ENCODE results near the gene GOLGA2.
A peak's percentile ranks its signal among the peaks of the same experiment; 100 is the strongest.

Gene GOLGA2

DNA sequence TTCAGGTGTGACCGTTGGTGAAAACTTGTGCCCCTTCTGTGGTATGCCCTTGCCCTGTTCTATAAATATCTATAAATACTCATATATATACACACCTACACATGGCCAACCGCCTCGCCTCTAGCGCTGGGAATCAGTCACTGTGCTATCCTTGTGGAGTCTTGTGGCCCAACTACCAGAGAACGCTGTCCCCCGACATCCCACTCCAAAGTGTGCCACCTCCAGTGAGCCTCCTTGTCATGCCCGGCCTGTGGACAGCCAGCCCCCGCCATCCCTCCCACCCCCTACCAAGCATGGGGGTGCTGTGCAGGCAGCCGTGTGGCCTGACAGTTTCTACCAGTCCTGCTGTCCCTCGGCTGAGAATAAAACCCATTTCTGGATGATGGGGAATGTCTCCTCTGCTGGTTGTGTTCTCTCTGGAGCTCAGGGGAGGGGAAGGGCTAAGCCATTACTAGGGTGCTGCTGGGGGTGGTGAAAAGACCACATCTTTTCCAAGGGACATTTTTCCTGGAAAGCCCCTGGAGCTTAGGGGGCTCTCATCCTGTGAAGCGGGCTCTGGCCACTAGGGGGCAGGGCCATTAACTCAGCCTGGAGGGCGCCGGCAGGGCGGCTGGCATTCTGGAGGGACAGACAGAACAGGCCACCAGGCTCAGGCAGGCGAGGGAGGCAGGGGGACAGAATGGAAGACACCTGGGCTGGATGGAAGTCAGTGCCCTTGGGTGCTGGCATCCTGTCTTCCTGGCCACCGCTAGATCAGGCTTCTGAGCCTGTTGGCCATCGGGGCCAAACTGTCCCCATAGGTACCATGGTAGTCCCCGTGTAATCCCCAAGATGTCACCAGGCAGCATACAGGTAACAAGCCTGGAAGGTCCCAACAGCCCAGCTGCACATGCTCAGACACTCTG, 20.7 kb downstream of the GOLGA2 start:
- DNase-seq, result peak; percentile 6

DNA sequence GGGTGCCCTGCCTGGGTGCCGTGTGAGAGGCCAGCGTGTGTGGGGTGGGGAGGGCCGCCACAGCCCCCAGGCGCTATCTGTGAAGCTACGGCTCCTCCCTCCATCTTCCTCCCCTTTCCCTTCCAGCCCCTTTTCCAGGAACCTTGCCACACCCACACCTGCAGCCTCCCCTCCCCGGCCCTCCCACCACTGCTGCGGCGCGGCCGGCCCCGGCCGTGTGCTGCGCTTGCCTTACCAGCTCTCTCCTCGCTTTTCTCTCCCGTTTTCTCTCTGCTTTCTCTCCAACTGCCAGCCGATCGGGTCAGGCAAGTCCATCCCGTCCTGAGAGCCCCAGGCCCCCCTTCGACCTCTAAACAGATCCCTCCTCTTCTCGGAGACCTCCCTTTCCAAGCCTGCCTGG, 21.4 kb downstream of the GOLGA2 start:
- DNase-seq, result no peak

DNA sequence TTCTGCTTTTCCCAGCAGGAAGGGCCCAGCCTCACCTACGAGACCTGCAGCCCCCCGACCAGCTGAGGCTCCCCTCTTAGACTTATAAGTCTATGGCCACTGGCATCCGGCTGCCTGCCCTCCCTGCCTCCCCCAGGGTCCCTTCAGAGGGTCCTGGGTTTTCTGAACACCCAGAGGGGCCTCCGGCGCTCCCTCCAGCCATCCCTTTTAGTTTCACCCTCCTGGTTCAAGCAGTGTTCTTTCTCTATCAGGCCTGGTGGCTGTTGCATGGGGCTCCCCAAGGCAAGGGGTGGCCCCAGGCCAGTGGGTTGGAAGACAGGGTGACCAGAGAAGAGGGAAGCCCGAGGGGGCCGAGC, 21.8 kb downstream of the GOLGA2 start:
- DNase-seq, result no peak

DNA sequence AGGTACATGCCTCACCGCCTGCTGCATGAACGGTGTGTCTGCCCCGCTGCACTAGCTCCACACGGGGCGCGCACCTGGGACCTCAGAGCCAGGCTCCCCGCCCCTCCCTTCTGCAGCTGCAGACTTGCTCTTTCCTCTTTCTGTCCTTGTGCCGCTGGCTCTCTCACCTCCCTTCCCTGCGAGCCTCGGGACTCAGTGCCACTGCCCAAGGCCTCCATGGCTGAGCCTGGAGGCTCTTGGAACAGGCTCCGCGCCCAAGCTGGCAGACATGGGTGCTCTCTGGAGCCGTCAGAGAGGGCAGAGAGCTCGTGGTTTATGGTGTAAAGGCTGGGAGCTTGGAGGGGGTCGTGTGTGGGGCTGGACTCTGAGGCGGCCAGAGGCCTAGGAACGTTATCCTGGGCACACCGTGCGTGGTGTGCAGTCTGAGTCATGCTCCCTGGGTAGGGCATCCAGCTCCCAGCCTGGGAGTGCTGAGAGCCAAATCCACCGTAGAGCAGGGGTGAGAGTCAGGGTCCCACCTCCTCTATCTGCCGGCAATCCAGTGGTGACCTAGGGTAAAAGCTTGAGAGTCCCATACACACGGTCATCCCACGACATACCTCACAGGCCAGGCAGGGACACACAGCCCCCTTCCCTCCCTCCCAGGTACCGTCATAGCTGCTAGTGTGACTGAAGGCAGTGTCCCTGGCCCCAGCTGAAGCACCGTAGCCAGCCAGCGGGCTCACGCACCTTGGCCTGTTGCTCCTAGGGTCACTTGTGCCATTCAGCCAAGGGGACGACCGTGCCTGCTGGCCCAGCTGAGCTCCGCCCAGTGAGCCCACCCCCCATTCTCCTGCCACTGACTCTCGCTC, 22.4 kb downstream of the GOLGA2 start:
- DNase-seq, result peak; percentile 2

DNA sequence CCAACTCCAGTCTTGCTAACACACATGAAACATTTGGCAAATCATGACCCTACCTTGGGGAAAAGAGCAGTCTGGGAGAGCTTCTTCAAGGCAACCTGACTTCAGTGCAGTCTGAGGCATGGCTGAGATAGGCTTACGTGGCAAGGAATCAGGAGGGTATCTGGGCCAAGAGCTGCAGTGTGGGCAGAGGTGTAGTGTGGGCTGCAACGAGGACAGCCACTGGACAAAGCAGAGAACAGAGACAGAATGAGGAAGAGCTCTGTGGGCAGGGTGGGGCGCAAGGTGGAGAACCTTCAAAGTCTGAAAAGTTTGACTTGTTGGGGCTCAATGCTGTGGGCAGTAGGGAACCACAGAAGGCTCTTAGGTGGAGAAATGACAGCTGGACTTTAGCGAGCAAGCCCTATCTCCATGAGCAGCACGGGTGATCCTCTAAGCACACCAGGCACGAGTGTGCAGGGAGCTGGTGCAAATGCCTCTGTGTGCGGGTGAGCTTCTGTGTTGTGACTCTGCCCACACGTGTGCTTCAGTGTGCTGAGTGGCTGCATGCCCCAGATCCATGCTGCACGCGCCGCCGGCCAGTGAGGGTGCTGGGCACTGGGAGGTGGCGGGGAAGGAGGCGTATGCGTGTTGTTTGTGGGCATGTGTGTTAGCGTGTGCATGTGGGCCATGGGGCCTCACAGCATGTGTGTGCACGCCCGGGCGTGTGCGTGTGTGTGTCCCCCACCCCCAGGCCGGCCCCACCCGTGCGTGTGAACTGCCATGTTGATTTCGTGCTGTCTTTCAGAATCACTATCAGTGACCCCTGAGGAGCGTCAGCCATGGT, 23.3 kb downstream of the GOLGA2 start:
- no peak for DNase-seq

DNA sequence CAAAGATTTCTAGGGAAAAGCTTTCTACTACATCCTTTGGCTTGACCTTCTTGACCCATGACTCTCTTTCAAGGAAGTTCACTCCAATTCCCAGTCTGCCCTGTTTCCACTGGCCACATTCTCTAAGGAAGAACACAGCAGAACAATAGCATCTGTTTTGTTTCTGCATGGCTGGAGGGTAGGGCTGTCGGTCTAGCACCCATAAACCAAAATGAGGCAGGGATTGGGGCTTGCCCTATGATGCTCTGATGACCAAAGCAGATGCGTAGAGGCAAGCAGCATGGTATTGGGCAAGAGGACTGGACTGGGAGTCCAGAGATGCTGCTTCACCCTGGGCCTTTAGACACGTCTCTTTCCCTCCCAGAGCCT, 24.1 kb downstream of the GOLGA2 start:
- no peak for DNase-seq

DNA sequence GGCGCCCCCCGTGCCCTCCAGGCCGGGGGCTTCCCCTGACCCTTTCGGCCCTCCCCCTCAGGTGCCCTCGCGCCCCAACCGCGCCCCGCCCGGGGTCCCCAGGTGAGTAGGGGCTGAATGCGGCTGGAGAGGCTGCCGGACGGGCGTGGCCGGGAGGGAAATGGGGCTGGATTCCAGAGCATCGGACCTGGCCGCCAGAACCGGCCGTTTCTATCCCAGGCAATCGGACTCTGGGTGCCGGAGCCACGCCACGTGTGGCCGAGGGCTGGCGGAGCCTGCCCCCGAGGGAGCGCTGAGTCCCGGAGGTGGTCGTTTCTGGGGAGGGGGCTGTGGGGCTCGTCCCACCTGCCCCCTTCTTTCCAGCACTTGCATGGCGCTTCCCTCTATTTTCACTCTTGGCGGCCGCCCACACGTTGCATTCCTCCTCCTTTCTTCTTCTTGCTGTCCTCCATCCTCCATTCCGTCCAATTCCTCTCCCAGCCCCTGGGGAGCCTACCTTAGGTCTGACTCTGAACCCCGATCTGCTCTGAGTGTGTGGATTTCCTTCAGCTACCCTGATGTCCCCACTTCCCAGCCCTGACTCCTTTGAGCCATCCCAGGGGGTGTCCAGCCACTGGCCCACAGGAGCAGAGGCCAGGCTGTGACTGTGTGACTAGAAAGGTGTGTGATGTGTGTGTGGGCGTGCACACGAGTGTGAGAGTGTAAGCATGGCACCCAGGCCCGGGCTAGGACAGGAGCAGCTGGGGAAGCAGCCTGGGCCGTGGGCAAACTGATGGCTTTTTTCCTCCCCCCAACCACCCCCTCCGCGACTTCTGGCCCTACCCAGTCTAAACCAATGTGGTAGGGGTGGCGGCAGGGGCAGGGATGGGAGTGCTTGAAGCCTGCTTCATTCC, 24.7 kb downstream of the GOLGA2 start:
- no peak for DNase-seq

DNA sequence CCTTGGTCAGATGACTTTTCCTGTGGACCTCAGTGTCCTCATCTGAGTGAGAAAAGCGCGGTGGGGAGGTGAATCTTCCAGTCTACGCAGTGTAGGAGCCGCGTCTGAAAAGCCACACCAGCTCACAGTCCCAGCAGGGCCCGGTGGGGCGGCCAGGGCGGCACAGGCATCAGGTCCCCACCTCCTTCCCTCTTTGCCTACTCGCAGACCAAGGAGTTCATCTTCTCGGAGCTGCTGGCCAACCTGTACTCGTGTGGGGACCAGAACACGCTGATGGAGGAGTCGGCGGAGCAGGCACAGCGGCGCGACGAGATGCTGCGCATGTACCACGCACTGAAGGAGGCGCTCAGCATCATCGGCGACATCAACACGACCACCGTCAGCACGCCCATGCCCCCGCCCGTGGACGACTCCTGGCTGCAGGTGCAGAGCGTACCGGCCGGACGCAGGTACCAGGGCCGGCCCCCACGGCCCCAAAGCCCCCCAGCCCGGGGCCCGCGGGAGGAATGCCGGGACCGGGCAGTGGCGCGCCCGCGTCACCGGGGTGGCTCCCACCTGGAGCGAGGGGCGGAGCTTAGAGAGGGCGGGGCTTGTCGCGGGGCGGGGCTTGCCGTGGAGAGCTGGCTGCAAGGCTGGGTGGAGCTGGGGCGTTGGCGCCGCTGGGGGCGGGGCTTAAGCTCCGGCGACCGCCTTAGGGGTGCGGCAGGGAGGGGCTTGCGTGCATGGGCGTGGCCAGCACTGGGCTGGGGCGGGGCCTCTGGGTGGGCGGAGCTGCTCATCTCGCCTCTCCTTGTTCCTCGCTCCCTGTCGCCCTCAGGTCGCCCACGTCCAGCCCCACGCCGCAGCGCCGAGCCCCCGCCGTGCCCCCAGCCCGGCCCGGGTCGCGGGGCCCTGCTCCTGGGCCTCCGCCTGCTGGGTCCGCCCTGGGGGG, 25.6 kb downstream of the GOLGA2 start:
- peak; percentile 80 for DNase-seq

DNA sequence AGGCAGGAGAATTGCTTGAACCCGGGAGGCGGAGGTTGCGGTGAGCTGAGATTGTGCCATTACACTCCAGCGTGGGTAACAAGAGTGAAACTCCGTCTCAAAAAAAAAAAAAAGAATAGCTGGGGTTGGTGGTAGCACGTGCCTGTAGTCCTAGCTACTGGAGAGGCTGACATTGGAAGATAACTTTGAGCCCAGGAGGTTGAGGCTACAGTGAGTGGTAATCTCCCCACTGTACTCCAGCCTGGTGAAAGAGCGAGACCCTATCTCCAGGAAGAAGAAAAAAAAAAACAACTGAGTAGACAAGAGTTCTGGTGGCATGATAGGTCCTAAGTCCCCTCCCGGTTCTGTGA, 26.3 kb downstream of the GOLGA2 start:
- no peak for DNase-seq

DNA sequence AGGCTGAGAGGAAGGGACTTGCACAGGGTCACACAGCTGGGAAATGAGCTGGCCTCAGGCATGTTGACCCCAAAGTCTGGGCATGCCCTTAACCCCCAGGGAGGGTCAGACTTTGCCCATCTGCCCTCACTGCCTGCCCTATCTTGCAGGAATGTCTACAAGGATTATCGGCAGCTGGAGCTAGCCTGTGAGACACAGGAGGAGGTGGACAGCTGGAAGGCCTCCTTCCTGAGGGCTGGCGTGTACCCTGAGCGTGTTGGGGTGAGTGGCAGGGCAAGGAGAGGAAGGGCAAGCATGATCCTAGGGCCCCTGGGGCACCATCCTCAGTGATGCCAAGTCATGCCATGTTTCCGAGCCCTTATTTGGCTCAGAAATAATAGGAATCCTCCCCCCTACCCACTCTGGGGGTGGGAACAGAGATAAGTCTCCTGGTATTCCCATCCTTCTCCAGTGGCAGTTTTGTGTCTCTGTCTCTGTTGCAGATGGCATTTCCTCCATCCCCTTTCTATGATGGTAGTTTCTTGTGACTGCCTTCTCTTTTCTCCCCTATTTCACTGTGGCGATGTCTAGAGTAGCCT, 28.5 kb downstream of the GOLGA2 start:
- no peak for DNase-seq

DNA sequence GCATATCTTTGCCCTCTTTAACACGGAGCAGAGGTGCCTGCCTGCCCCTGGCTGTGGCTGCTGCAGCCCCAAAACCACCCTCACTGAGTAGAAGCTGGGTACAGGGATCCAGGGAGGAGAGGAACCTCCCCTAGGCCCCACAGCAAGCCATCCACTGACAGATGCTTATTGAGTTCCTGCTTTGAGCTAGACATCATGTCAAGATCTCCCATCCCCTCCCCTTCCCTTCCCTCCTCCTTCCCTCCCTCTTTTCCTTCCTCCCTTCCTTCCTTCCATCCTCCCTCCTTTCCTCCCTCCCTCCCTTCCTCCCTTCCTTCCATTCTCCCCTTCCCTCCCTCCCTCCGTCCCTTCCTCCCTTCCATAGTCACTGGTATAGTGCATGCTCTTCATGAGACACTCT, 29.3 kb downstream of the GOLGA2 start:
- DNase-seq, result no peak

DNA sequence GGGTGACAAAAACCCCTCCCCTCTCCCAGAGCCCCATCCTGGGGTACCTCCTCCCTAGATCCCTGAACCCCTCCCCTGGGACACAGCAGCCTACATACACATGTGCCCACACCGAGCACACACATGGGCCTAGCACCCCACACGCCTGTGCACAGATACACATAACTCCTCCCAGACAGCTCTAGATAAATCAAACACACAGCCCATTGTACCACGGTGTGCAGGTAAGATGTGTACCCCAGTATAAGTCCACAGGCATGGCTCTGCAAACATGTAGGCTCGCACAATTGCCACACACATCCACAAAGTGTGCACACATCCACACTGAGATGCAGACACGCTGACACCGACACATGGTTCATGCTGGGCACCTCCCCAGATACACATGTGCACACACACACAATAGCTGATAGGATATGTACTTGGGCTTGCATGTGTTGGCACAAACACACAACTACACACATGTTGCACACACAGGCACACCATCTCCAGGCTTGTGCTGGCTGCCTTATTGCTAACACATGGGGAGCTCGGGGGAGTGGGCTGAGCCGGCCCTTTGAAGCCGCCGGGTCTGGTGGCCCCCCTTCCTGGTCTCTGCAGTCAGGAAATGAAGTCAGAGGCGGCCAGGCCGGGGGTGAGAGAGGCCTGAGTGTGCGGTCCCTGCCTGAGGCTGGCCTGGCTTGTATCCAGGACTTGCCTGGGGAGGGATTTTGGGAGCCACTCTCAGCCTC, 30.2 kb downstream of the GOLGA2 start:
- DNase-seq, result peak; percentile 60

DNA sequence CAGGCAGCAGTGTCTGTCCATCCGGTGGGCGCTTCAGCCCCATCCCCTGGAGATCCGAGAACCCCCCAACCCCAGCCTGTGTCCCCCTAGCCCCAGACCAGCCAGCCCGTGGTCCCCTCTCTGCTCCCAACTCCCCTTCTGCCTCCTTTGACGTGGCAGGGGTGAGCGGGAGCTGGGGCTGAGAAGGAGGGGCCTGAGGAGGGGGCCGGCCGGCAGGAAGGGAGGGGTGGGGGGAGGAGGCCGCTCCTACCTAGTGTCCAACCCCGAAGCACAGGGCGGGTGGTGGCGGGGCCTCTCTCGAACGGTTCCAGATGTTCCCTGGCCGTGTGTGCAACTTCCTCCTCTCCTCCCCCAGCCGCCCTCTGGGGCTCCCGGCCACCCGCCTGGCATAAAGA, 31.0 kb downstream of the GOLGA2 start:
- DNase-seq, result peak; percentile 84

DNA sequence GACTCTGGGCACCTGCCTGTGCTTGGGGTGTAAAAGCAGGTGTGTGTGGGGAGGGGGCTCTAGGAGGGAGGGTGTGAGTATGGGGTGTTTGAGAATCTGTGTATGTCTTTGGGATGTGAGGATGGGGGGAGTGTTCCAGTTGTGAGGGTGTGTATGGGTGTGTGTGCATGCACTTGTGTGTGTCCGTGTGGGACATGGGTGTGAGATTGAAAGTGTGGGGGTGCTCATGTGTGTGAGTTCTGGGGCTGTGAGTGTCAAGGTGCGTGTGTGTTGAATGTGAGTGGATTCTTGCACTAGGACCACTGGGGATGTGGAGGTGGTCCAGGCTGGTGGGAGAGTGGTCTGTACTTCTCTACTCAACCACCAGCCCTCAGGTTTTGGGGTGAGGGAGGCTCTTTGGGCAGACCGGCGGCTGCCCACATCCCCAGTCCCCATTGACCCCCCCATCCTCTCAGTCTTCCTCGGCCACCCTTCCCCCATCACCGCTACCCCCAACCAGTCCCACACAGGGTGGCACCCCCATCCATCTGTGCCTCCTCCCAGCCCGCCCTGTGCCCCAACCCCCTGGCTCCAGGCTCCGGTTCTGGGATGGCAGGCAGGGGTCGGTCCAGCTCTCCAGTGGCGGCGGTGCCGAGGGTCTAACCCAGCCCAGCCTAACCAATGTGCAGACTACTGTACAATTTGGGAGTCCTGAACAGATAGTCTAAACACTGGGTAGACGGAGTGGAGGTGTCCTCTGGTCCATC, 31.5 kb downstream of the GOLGA2 start:
- no peak for DNase-seq

DNA sequence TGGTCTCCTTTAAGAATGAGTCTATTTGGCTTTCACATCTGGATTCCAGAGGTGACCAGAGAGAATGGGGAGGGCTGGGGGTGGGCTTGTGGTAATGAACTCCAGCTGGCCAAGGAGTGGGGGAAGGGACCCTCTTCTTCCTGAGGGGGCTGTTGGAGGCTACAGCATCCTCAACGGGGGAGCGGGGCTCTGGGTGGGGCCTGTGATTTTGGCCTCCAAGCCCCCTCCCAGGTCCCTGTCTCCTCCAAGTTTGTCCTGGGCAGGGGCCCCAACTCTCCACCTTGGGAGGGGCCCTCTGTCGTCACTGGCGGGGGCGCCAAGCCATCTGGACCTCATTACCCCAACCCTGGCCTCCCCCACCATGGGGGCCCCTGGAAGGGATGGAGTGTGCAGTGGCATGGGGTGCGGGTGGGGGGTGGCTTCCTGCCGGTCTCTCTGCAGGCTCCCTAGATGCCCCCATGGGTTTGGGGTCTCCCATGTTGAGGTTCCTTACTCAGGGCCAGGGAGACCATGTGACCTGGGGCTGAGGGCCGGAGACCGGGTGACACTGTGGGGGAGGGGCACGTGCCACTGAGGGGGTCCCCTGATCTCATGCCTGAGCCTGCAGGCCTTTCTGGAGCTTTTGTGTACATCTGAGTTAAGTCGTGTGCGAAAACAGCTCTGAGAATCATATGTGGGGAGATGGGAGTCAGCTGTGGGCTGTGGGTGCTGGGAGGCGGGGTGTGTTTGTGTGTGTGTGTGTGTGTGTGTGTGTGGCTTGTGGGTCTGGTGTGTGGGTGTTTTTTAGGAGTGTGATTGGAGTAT, 32.4 kb downstream of the GOLGA2 start:
- DNase-seq, result no peak

DNA sequence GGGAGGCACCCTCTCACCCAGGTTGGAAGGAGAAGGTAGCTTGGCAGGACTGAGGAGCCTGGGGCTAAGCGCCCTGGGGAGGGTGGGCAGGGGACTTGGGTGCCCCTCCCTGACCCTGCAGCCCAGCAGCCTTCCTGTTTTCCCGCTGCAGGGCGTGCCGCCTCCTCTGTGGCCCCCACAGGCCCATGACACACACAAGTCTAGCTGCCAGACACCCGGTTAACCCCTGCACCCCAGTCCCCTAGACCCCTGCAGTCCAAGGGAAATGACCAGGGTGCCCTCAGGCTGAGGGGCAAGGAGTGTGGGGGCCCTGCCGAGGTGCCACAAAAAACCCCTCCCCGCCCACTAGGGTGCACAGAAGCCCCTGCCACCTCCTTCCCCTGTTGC, 33.0 kb downstream of the GOLGA2 start:
- no peak for DNase-seq

DNA sequence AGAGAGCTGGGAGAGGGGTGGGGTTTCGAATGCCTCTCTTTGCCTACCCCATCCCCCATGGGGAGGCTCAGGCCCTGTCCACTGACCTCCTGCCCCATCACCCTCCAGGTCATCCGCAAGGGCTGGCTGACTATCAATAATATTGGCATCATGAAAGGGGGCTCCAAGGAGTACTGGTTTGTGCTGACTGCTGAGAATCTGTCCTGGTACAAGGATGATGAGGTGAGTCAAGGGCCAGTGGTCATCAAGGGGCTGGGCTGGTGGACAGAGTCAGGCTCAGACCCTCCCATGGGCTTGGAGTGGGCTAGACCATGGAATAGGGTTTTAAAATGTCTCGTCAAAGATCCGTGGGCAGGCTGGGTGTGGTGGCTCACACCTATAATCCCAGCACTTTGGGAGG, 33.7 kb downstream of the GOLGA2 start:
- no peak for DNase-seq

DNA sequence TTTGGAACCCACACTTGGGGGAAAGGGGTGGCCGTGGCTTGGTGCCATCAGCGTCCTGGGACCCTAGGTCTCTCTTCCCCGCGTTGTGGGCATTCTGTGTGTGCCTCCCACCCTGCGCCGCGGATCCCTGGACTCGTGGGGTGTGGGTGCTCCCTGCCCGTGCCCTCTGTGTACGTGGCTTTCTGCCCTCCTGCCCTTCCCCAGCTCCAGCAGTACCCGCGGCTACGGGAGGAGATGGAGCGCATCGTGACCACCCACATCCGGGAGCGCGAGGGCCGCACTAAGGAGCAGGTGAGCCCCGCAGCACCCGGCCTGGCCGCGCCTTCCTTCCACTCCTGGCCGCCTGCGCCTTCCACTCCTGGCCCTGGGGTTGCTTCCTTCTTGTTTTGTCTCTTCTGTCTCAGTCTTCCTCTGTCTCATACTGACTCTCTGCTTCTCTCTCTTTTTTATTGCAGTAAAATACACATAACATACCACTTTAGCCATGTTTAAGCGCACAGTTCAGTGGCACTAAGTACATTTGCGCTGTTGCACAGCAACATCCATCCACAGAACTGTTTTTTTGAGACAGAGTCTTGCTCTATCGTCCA, 41.9 kb downstream of the GOLGA2 start:
- no peak for DNase-seq

Measured in MV-4-11 (cell line).